Measurements from ENCODE around the gene PVALEF.

Gene PVALEF

DNA sequence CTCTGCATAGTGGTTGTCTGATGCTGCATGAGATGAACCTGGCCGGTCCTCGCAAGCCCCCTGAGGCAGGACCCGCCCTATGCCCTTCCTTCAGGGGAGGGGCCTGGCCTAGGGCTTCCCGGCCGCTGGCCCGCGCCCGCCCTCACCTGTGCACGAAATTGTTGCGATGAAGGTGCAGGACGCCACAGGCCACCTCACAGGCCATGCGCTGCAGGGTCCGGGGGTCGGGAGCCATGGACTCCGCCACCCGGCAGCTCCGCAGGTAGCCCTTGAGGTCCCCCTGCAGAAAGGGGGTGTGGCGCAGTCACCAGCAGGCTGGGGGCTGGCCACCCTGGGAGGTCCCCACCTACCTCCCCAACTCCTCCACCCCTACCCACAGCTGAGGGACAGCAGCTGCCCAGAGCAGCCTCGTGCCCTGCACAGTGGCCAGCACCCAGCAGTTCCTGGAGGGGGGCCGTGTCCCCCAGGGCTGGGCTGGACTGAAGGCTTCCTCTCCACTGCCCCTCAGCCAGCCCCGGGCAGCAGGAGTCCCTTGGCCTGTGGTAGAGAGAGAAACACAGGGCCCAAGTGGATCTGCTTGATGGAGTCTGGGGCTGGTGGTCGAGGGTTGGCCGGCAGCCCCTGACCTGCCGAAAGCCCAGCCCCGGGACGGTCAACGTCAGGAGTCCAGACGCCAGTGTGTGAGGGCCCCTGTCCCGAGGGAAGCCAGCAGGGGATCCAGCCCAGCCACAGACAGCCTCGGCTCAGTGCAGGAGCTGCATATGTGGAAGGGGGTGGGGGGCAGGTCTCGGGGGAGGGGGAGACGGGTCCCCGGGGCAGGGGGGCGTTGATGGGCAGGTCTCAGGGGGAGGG lies 38.8 kb upstream of the PVALEF start:
- no peak for DNase-seq (ENCODE audit: extremely low read depth, low read depth)
- TF ChIP-seq, protein P1, sequence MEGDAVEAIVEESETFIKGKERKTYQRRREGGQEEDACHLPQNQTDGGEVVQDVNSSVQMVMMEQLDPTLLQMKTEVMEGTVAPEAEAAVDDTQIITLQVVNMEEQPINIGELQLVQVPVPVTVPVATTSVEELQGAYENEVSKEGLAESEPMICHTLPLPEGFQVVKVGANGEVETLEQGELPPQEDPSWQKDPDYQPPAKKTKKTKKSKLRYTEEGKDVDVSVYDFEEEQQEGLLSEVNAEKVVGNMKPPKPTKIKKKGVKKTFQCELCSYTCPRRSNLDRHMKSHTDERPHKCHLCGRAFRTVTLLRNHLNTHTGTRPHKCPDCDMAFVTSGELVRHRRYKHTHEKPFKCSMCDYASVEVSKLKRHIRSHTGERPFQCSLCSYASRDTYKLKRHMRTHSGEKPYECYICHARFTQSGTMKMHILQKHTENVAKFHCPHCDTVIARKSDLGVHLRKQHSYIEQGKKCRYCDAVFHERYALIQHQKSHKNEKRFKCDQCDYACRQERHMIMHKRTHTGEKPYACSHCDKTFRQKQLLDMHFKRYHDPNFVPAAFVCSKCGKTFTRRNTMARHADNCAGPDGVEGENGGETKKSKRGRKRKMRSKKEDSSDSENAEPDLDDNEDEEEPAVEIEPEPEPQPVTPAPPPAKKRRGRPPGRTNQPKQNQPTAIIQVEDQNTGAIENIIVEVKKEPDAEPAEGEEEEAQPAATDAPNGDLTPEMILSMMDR (IDR thresholded peaks at IDR 0.05; ENCODE audit: low read depth, low read length) = no peak

DNA sequence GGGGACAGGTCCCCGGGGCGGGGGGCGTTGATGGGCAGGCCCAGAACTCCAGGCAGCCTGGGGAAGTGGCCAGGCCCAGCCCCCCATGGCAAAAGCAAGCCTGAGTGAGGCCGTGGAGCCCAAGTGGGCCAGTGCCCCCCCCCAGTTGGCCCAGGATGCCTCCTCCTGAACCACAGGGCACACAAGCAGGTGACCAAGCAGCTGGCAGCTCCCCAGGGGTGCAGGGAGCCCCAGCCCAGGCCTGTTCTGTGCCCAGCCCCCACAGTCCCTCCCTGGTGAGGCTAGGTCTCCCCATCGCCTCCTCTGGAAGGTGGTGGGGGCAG lies 38.2 kb upstream of the PVALEF start:
- TF ChIP-seq, protein P1 (IDR thresholded peaks at IDR 0.05; ENCODE audit: low read depth, low read length) = no peak
- DNase-seq (ENCODE audit: extremely low read depth, low read depth) = no peak

DNA sequence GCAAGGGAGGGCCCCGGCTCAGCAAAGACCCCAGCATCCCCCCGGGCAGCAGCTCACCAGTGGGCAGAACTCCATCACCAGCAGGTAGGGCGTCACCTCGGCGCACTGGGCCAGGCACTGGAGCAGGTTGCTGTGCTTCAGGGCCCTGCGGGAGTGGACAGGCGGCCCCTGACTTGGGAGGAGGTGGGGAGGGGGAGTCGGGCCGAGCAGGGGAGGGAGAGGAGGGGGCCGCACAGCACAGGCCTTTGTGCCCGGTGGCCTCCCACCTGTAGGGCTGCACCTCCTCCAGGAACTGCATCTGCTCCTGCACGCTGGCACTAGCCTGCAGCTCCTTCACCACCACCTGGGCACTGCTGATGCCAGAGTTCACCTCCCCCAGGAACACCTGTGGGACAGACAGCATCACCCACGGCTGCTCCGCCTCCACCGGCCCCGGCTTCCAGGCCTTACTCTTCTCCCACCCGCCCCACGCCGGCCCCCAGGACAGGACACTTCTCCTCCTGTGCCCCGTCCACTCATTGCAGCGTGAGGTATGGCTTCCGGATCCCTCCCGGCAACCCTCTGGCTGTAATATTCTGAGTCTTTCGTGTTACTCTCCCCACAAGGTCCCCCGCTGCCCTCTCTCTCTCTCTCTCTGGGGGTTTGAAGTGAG lies 37.7 kb upstream of the PVALEF start:
- TF ChIP-seq, protein P1 (IDR thresholded peaks at IDR 0.05; ENCODE audit: low read depth, low read length) = no peak
- DNase-seq (ENCODE audit: extremely low read depth, low read depth) = no peak

DNA sequence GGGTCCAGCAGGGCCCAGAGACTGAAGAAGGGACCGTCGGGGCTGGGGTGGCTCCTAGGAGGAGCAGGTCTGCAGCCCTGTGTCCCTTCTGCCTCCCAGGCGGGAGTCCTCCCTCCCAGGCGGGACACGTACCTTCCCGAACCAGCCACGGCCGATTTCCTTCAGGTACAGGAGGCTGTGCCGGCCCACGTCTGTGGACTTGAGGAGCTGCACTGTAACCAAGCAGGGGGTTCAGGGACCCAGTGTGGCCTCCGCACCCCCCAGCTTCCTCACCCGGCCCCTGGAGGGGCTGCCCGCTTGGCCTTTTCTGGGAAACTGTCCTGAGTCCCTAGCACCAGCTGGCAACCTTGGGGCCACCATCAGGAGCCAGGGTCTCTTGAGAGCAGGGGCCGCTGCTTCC lies 37.0 kb upstream of the PVALEF start:
- DNase-seq (ENCODE audit: extremely low read depth, low read depth) = no peak
- TF ChIP-seq, protein P1 (IDR thresholded peaks at IDR 0.05; ENCODE audit: low read depth, low read length) = no peak

DNA sequence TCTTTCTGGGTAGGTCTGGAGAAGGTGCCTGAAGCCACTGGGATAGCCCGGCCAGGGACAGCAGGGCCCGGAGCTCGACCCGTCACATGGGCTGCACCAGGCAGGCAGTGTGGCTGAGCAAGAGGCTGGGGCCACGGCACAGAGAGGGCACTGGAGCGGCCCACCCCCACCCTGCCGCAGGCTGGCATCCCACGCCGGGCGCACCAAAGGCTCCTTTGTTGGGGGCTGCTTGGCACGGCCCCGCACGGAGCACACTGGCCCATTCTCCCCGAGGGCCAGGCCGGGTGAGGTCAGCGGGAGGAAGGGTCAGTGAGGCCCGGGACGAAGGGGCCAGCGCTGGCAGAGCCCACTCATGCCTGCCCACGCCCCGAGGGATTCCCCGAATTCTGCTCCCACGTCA lies 36.5 kb upstream of the PVALEF start:
- no peak for DNase-seq (ENCODE audit: extremely low read depth, low read depth)
- TF ChIP-seq, protein P1 (IDR thresholded peaks at IDR 0.05; ENCODE audit: low read depth, low read length) = no peak

DNA sequence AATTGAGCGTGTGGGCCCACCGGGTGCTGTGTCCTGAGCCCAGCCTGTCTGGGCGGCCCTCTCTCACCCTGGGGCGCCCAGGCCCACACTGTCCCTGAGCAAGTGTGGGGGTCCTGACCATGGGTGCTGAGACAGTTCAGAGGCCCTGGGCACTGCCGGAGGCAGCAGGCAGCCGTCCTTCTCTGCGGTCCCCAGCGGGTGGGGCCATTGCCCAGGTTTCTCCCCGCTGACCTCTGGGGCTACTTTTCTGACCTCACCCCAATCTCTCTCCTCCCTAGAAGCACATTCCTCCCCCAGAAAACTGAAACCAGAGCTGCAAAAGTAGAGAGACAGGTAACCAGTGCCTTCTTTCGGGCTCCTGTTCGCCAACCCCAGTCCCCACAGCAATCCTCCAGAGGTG lies 36.0 kb upstream of the PVALEF start:
- DNase-seq (ENCODE audit: extremely low read depth, low read depth) = no peak
- TF ChIP-seq, protein P1 (IDR thresholded peaks at IDR 0.05; ENCODE audit: low read depth, low read length) = no peak

DNA sequence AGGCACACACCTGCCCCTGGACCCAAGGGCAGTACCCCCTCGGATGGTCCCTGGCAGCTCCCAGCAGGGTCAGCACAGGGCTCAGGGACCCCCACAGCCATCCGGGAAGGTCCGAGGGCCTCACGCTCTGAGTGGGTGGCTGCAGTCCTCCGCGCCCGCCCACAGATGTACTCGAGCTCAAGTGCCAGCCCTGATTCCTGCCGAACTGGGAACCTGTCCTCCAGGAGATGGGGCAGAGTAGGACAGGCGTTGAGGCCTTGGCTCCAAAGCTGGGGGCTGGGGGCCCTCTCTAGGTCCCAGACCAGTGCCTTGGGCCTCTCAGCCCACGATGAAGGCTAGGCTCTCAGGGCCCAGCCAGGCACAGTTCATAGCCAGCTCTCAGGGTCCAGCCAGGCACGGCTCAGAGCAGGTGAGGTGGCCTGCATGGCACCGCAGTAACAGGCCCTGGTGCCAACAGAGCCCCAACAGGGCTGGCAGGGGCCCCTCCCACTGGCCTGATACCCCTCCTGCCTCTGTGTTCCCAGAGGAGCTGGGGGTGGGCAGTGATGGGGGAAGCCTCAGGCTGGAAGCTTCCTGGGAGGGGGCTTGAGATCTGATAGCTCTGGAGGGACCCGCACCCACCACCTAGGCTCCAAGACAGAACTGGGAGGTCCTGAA lies 35.5 kb upstream of the PVALEF start:
- TF ChIP-seq, protein P1 (IDR thresholded peaks at IDR 0.05; ENCODE audit: low read depth, low read length) = no peak
- no peak for DNase-seq (ENCODE audit: extremely low read depth, low read depth)
